ENCODE measurements around the gene HTR7.
A peak's percentile ranks its signal among the peaks of the same experiment; 100 is the strongest.
"Not testable (repeated sequence)": the region's sequence is repeated elsewhere in the genome, so short reads cannot be mapped to it uniquely, and the experiment has no call there.

Gene HTR7

DNA sequence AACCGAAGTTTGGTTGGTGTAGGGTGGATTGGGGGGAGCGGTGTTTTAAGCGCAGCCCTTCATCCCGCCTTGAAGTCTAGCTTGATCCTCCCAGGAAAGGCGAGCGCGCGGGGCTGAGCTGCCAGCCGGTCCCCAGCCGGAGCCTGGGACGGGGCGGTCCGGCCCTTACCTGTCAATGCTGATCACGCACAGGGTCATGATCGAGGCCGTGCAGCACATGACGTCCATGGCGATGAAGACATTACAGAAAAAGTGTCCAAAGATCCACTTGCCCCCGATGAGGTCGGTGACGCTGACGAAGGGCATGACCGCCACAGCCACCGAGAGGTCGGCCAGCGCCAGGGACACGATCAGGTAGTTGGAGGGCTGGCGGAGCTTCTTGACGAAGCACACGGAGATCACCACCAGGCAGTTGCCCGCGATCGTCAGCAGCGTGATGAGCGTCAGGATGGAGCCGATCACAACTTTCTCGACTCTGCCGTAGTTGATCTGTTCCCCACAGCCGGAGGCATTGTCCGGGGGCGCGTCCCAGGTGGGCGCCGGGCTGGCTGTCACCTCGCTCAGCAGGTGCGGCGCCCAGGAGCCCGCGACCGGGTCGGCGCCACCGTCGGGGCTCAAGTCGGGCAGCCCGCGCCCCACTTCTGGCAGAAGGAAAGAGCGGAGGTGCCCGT, 740 bp downstream of the HTR7 start:
- no peak for DNase-seq

DNA sequence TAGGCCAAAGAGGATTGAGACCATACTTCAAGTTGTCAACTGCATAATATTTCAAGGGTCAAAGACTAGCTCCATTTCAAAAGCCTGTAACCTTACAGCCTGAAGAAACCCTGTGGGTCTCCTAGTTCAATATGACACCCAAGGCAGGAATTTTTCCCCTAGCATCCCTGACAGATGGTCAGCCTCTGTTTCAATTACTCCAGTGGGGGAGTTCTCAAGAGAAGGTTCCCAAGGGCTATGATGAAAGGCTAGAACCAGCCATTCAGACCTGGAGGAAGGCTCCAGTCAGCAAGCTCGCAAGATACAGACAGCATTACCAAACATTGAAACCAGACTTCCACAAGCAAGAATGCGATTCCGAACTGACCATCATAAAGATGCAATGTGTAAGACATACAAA, 1.6 kb downstream of the HTR7 start:
- DNase-seq, result no peak

DNA sequence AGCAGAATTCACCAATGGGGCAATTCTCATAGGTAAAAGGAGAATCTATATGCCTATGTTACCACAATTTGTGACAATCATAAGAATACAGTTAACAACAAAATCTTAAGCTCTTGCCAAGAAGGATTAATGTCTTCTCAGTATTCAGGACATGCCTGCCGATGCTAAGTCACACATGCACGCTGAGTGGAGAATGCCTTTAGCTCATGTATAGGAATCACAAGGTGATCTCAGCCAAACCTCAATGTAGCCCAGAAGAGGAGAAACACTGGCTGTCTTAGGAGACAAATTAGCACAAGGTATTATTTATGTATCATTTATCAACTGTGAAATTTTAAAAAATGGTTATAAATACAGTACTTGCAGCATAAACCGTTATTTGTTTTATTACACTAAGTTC, 2.7 kb downstream of the HTR7 start:
- DNase-seq, result no peak

DNA sequence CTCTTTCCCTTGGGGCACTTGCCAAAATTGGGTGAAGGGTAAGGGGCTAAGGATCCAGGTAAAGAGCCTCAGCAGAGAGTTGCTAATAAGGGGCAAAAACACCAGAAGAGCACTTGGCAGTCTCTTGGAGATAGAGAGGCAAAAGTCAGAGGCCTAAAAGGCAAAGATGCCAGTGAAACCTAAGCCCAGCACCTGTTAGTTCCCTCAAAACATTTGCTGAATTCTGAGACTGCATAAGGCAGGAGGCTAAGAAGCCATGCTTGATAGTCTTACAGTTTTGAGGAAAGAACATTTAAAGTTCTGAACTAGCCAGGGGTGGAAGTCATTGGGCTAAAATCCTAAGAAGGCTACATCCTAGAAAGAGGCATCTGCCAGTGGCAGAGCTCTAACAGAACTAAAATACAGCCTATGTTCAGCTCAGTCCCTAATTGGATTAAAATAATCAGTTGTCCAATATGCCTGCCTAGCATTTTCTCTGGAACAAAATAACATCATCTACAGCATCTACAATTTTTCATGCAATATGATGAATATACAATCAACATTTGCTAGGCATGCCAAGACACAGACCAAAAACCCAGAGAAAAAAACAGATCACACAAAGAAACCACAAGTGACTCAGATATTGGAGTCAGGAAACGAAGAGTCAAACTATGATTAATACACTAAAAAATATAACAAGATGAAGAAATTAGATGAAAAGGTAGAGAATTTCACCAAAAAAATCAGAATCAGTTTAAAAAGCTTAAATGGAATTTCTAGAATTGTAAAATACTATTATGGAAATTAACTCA, 7.7 kb downstream of the HTR7 start:
- peak; percentile 38 for DNase-seq

DNA sequence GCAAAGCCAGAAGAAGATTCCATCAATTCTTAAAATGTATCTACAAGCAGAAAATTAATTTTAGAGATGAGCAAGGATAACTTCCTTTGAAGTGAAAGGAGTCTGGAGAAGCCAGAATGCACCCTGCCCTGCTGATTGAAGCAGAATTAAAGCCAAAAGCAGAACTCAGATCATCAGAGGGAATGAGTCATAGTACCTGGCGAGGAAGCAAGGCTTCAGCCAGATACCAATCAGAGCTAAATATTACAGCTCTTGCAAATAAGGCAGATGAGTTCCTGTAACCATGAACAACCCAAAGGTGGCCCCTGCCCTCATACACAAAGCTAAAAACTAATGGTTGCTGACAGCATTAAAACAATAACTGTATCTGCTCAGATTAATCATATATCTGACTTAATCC, 10.4 kb downstream of the HTR7 start:
- peak; percentile 47 for DNase-seq

DNA sequence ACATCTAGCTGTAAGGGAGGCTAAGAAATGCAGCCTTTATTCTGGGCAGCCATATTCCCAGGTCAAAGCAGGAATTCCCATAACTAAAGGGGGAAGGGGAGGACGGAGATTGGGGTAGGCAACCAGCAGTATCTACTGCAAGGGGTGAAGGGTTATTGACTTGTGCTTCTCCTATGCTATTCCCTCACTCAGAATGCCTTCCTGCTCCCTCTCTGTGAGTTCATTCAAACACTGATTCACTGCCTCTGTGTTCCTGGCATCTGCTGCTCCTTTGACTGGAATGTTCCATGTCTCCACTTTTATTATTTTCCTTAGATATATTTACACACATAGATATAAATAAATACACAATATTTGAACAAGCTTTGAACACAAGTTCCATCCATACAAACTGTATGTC, 11.1 kb downstream of the HTR7 start:
- DNase-seq, result no peak

DNA sequence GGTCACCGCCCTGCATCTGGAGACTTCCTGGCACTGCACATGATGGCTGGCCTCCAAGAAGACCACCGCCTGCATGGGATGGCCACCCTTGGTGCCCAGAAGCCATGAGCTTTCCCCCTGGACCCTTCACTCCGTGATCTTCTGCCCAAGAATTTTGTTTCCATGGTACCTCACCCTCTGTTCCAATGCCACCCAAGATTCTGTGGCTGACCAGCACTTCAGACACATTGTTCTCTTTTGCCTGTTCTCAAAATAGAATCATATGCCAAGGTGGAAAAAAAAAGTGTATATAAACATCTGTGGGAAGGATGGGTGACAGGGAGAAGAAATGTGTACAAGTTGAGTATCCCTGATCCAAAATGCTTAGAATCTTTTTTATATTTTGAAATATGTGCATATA, 12.1 kb downstream of the HTR7 start:
- no peak for DNase-seq

DNA sequence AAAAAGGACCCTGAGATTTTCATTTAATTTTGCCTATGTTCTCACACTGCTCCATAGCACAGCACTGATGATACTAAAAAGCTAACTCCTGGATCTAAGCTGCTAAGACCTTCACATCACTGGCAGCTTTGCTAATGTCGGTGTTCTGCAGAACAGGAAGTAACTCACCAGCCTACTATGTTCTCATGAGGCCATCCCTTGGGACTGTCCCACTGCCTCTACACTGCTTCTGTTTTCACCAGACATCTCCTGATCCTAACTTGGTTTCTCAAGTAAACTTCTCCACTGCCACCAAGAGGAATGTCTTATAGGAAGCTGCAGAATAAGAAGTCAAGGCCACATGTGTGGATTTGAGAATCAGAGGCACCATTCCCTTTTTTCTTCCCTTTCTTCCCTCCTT, 15.1 kb downstream of the HTR7 start:
- DNase-seq, result no peak

DNA sequence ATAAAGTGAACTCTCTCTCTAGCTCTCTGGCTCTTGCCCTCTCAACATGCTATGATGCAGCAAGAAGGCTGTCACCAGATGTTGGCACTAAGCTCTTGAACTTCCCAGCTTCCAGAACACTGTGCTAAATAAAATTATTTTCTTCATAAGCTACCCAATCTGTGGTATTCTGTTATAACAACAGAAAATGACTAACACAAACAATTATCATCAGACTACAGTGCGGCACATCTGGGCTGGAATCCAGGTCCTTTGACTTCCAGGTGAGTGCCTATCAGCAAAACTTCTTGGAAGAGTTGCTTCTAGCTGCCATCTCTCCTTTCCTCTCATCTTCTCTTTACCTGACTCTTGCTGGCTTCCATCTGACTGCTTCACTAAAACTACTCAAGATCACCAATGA, 20.4 kb downstream of the HTR7 start:
- no peak for DNase-seq

DNA sequence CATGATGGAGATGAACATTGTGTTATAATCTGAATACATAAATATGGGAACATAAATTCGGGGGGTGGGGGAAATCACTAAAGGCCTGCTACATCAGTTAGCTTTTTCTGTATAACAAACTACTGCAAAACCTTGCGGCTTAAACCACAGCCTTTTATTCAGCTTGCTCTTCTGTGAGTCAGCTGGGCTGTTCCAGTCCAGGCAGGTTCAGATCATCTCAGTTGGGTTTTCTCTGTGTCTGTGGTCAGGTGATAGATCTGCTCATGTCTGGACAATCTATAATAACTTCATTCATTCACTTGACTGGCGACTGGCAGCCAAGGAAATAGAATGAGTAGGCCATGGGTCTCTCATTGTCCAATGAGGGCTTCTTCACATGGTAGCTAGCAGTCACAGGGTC, 23.5 kb downstream of the HTR7 start:
- DNase-seq, result no peak

DNA sequence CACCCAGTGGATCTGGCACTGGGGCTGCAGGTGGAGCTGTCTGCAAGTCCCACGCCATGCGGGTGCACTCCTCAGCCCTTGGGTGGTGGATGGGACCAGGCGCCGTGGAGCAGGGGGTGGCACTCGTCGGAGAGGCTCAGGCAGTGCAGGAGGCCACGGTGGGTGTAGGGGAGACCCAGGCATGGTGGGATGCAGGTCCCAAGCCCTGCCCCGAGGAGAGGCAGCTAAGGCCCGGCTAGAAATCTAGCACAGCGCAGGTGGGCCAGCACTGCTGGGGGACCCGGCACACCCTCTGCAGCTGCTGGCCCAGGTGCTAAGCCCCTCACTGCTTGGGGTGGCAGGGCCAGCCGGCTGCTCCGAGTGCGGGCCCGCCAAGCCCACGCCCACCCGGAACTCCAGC, 25.7 kb downstream of the HTR7 start:
- no peak for DNase-seq

DNA sequence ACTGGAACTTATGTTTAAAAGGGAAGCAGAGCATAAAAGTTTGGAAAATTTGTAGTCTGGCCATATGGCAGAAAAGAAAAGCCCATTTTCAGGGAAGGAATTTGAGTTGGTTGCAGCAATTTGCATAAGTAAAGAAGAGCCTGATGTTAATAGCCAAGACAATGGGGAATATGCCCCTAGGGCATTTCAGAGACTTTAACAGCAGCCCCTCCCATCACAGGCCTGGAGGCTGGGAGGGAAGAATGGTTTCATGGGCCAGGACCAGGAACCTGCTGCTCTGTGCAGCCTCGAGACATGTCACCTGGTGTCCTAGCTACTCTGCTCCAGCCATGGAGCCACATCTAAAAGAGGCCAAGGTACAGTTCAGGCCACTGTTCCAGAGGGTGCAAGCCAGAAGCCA, 35.3 kb downstream of the HTR7 start:
- DNase-seq, result no peak

DNA sequence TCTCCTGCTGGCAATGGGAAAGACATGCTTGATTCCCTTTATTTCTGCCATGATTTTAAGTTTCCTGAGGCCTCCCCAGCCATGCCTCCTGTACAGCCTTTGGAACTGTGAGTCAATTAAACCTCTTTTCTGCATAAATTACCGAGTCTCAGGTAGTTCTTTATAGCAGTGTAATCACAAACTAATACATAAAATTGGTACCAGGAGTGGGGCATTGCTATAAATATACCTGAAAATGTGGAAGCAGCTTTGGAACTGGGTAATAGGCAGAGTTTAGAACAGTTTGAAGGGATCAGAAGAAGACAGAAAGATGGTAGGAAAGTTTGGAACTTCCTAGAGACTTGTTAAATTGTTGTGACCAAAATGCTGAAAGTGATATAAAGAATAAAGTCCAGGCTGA, 36.0 kb downstream of the HTR7 start:
- DNase-seq, result not testable (repeated sequence)

DNA sequence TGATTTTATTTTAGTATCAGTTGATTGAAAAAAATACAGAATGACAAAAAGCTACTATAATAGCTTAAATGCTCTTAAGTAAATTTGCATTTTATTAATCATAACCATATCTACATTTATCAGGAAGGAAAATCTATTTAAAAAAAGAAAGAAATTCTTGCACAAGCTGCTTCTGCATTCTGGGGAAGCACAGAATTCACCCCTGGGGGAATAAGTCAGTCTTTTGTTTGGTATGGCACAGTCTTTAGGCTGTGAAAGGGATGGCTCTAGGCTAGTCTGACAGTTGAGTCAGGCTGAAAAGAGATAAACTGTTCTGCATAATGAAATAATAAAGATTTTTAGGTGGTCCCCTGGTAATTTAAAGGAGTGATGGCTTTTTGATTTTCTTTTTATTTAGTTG, 37.9 kb downstream of the HTR7 start:
- no peak for DNase-seq

DNA sequence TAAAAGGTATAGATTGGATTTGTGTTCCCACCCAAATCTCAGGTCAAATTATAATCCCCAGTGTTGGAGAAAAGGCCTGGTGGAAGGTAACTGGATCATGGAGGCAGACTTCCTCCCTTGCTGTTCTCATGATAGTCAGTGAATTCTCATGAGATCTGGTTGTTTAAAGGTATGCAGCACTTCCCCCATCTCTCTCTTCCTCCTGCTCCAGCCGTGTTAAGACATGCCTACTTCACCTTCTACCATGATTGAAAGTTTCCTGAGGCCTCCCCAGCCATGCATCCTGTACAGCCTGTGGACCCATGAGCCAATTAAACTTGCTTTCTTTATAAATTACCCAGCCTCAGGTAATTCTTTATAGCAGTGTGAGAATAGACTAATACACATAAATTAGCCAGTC, 39.1 kb downstream of the HTR7 start:
- DNase-seq, result no peak

DNA sequence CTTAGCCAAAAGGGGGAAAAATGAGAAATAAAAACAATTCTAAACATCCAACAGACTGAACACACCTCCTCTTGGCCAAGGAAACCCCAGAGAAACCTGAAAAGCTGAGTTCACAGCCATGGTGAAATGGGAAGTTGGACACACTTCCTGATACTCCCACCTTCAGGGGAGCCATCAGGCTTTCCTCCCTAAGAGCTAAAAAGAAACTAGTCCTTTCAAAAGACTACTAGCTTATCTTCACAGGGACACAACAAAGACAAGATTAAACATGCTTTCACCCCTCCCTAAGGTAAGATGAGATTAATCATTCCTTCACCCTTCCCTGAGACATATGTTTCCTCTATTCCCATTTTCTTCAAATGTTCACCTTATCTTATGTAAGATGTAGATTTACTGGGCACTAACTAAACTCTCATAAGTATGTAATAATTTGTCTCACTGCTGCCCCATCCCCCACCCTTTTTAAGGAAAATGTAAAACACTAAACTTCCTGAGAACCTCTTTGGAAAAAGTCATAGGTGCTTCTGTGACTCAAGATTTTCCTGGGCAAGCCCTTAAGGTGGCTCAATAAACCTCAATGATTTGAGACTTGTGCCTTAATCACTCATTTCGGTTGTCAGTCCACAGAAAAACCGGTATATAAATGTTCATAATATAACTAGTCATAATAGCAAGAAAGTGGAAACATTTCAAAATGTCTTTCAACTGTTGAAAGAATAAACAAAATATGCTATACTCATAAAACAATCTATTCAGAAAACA, 40.5 kb downstream of the HTR7 start:
- no peak for DNase-seq

DNA sequence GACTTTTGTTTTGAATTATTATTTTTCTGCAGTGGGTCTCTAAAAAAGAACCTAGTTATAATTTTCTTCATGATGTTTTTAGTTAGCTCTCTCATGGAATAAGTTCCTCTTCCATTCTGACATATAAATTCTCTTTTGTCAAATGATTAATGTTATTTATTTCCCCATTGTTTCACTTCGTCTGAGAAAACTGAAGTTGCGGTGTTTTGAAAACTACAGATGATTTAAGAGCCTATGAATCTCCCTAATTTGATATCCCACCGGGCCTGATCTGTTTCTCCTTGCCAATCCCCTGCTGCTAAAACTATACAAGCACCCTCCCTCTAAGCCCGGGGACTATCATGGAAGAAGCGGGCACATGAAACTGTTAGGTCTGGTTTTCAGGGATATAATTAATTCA, 41.4 kb downstream of the HTR7 start:
- no peak for DNase-seq

DNA sequence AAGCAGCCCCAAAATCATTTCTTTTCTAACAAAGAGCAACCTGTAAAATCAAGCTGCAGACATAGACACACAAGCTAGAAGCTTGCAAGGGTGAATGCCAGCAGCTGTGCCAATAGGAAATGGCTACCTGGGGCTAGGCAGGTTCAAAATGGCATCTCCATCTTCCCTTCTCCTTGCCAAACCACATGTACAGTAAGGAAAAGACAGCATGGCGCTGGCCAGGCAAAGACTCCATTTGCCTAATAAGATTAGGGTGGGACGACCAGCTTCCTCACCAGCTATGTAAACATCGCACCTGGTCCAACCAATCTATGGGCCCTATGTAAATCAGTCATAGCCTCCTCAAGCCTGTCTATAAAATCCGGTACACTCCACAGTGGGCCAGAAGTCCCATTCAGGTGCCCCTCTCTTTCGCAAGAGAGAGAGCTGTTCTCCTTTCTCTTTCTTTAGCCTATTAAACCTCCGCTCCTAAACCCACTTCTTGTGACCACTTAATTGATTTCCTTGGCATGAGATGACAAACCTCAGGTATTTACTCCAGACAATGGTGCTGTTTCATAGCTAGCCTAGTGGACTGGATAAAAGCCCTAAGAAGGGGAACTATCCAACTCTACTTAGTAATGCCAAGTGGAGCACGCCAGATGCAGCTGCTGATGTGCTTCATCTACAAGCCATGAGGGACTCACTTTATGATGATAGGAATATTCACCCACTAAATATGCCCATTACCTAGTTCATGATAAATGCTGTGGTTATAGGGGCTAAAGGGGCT, 44.1 kb downstream of the HTR7 start:
- DNase-seq, result no peak

DNA sequence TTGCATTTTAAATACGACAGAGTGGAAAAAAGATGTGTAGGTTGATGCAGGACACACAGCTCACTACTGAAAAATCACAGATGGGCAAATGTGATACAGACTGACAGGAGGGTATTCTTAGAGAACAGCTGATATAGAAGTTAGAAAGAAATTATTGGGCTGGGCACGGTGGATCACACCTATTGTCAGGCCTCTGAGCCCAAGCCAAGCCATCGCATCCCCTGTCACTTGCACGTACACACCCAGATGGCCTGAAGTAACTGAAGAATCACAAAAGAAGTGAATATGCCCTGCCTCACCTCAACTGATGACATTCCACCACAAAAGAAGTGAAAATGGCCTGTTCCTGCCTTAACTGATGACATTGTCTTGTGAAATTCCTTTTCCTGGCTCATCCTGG, 50.7 kb downstream of the HTR7 start:
- DNase-seq, result not testable (repeated sequence)

DNA sequence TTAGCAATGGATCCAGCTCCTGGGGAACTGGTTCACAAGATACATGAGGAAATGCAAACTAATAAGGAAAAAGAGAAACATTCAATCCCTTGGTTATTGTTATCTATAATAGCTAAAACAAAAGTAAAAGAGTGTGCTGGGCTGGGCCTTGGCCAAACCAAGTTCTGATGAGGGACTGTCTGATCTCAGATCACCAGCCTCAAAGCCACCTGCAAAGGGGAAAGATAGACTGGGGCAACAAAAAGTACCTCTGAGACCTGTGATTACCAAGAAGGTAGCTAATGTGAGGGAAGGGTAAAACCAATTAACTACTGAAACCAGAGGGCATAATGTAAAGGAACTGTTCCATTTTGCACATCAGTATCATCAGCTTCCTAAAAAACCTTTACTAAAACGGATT, 51.2 kb downstream of the HTR7 start:
- no peak for DNase-seq

DNA sequence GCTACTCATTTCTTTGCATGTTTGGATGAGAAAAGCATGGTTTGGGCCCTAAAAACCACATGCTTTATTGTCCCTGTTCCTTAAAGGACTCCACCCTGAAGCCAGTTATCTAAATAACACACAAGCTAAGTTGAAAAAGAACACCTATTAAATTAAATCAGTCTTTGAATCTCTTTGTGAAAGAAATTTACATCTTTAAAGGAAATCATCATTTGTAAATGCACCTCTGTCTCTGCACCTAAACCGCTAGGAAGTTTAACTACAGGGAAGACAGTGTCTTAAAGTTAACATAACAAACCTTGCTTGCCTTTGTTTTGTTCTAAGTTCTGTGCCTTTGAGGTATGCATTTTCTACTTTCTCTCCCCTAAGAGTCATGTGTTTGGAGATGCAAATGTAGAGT, 52.6 kb downstream of the HTR7 start:
- DNase-seq, result no peak

DNA sequence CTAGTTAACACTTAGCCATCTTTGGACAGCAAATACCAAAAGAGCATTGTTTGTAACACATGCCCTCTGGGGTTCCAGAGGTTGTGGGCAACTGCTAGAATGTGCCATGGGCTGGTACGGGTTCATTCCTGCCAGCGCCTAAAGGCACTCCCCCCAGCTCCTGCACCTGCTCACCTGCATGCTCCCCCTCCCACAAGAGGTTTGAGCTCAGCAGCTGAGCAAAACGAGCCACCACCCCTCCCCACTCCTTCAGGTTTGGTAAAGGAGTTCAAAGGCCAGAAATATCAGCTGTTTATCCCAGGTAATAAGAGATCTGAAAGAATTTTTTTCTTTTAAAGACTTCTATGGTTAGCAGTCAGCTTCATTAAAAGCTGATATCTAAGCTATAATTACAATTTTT, 53.5 kb downstream of the HTR7 start:
- no peak for DNase-seq

DNA sequence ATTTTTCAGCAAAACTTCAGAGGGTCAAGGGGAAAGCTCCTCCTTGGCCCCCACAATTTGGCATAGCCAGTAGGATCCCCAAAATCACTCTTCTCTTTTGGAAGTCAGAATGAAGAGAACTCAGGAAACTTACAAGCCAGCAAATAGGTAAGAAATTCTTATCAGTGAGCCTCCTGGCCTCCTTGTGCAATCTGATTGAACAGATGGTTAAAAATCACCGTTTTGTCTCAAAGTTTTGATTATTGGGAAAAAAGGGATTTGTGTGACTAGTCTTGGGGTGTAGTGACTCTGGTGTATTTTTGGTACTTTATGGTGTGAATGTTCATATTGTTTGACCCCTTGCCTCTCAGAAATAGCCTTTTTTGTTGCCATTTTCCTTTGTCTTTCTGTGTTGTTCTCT, 56.2 kb downstream of the HTR7 start:
- DNase-seq, result no peak

All from fibroblast of skin of abdomen (primary cell).